K562 (cell line): ENCODE results near the gene RHOBTB3. TPM values are rescaled to one million over a fixed set of nuclear protein-coding genes. Genes with fewer than 3 reads are reported as not detected.

Experiments
- E2F6 ChIP-seq, 2 experiments: IDR thresholded peaks; 2 replicates each; pipeline ENCODE4 v1.6.1; 2011; ENCODE audit warnings: borderline replicate concordance in 1 of 2, control low read depth in 1 of 2, low read depth in 1 of 2, low read length in 1 of 2, mild to moderate bottlenecking in 1 of 2, mixed read lengths in 1 of 2, moderate library complexity in 1 of 2; ENCODE audit not compliant: insufficient read depth in 1 of 2, insufficient read length in 1 of 2, poor library complexity in 1 of 2, severe bottlenecking in 1 of 2; ENCODE audit errors: extremely low read depth in 1 of 2
- FOXJ2 ChIP-seq: fragments of 200-800 bp; sonication (Bioruptor generic); IDR thresholded peaks from 2 replicates; pipeline ENCODE4 v1.6.1; 2016; ENCODE audit warnings: missing genetic modification characterization, missing compliant biosample characterization
- FOXK1 ChIP-seq: sonication (generic); formaldehyde crosslinking; IDR thresholded peaks from 2 replicates; pipeline ENCODE4 v1.8.0; 2022; ENCODE audit warnings: missing genetic modification reagents, mild to moderate bottlenecking, borderline replicate concordance
- FOXO4 ChIP-seq: fragments of 450-650 bp; formaldehyde crosslinking; IDR thresholded peaks from 2 replicates; pipeline ENCODE4 v1.4.0; 2020; ENCODE audit warnings: mild to moderate bottlenecking, moderate library complexity
- HDAC6 ChIP-seq: IDR thresholded peaks from 2 replicates; pipeline ENCODE4 v1.6.1; 2012; ENCODE audit warnings: low read depth, mild to moderate bottlenecking, control low read depth, inconsistent platforms, low read length, moderate library complexity
- KDM5B ChIP-seq: fragments of 200-600 bp; sonication (generic); IDR thresholded peaks from 2 replicates; pipeline ENCODE4 v1.6.1; 2012; ENCODE audit warnings: low read depth, mild to moderate bottlenecking, moderate library complexity, low read length, control low read depth, inconsistent platforms; ENCODE audit not compliant: insufficient replicate concordance
- NBN ChIP-seq: fragments of 450-650 bp; IDR thresholded peaks from 2 replicates; pipeline ENCODE4 v1.6.1; 2016; ENCODE audit warnings: low read depth, mild to moderate bottlenecking
- NELFE ChIP-seq: IDR thresholded peaks from 2 replicates; pipeline ENCODE4 v1.6.1; 2011; ENCODE audit warnings: mild to moderate bottlenecking; ENCODE audit not compliant: insufficient read depth, insufficient read length
- PCBP2 ChIP-seq: fragments of 200-400 bp; formaldehyde crosslinking; IDR thresholded peaks from 2 replicates; pipeline ENCODE4 v1.6.1; 2018; ENCODE audit warnings: low read length, low read depth, mild to moderate bottlenecking, moderate library complexity; ENCODE audit not compliant: poor library complexity, severe bottlenecking
- POLR2B ChIP-seq: fragments of 450-650 bp; IDR thresholded peaks from 2 replicates; pipeline ENCODE4 v1.6.1; 2018; ENCODE audit warnings: low read depth; ENCODE audit not compliant: partially characterized antibody
- RBM22 ChIP-seq: fragments of 200-400 bp; formaldehyde crosslinking; IDR thresholded peaks from 2 replicates; pipeline ENCODE4 v1.6.1; 2018; ENCODE audit warnings: low read length, low read depth; ENCODE audit not compliant: poor library complexity, severe bottlenecking
- SMAD1 ChIP-seq: fragments of 150-350 bp; IDR thresholded peaks from 2 replicates; pipeline ENCODE4 v1.6.1; 2014; ENCODE audit warnings: low read length, low read depth; ENCODE audit not compliant: partially characterized antibody
- SMC3 ChIP-seq: conservative IDR thresholded peaks from 2 replicates; pipeline ENCODE4 v1.6.1; 2011; ENCODE audit warnings: low read depth, low read length, improper control_type of control experiment; ENCODE audit not compliant: insufficient read depth
- ZC3H4 ChIP-seq: sonication (generic); formaldehyde crosslinking; IDR thresholded peaks from 2 replicates; pipeline ENCODE4 v1.9.0; 2021; ENCODE audit warnings: missing genetic modification reagents, borderline replicate concordance
- ZNF324 ChIP-seq: fragments of 250-450 bp; sonication (Bioruptor Pico); IDR thresholded peaks from 2 replicates; pipeline ENCODE4 v1.4.0; 2020; ENCODE audit warnings: mild to moderate bottlenecking
- ZNF584 ChIP-seq: fragments of 200-800 bp; sonication (Bioruptor generic); IDR thresholded peaks from 2 replicates; pipeline ENCODE4 v1.6.1; 2016; ENCODE audit warnings: low read depth, mild to moderate bottlenecking, missing genetic modification characterization, missing compliant biosample characterization
- polyA plus RNA-seq, 8 experiments: library from polyadenylated mRNA; depleted of rRNA in 4 of 8; stranded (reverse) in 5 of 8; unstranded in 3 of 8; fragments of >200 nt; fragmentation: Nextera tagmentation in 2 of 8; fragmentation: Illumina TruSeq in 1 of 8; extraction: Ambion mirVana in 2 of 8; extraction: Trizol in 1 of 8; gene quantifications; 2 replicates each; pipeline versions ENCODE4 v1.2.1 to v1.2.3, GENCODE V29; 2011 to 2014; ENCODE audit warnings: inconsistent platforms in 1 of 8, missing spikeins in 1 of 8
- total RNA-seq, 7 experiments: library from RNA; depleted of rRNA in 6 of 7; stranded (reverse); fragments of >200 nt in 6 of 7; fragmentation: Illumina TruSeq in 2 of 7; extraction: Trizol in 2 of 7; gene quantifications; 2 replicates each; pipeline versions ENCODE4 v1.2.1 to v1.2.3, GENCODE V29; 2011 to 2021; ENCODE audit warnings: low replicate concordance in 1 of 7
- TF ChIP-seq, protein P1 (sequence below): fragments of 200-800 bp; sonication (Bioruptor generic); IDR thresholded peaks from 2 replicates; pipeline ENCODE4 v1.6.1; 2017; ENCODE audit warnings: missing genetic modification characterization, missing compliant biosample characterization
- TF ChIP-seq, protein P2 (sequence below), 2 experiments: fragments of 450-650 bp in 1 of 2; IDR thresholded peaks; 2 replicates each; pipeline ENCODE4 v1.6.1; 2011 to 2017; ENCODE audit warnings: low read depth in 2 of 2, antibody characterized with exemption in 1 of 2, borderline replicate concordance in 1 of 2, low read length in 1 of 2, mild to moderate bottlenecking in 1 of 2, mixed read lengths in 1 of 2; ENCODE audit not compliant: control insufficient read depth in 1 of 2

RHOBTB3 gene
- total and polyA plus RNA-seq, 9 of the 15 experiments (the other 6 are each of a cell fraction or from before 2014, with no cell fraction given) = 39.7 to 143 (median 115) TPM

DNA sequence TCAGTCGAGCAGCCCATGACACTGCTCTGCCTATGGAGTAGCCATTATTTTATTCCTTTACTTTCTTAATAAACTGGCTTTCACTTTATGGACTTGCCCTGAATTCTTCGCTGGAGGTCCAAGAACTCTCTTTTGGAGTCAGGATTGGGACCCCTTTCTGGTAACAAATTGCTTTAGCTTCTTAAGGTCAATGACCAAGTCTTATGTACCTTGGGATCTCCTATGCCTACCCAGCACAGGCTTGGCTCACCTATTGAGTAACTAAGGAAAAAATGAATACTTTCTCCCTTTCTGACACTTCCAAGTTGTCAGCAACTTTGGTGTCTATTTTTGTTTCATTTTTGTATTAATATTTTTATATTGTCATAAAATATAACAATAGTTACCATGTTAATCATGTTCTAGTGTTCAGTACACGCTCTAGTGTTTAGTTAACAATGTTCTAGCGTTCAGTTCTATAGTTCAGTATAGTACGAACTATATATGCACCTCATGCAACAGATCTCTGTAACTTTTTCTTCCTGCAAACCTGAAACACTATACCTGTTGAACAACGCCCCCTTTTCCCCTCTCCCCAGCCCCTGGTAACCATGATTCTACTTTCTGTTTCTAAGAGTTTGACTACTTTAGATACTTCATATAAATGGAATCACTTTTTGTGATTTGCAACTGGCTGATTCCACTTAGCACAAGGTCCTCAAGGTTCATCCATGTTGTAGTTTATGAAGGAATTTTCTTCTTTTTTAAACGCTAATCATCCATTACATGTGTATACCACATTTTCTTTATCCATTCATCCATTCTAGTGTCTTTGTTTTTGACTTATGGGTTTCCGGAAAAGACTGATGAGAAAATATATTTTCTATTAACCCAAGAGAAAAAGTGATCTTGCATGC is 1.8 kb upstream of the RHOBTB3 start (continued):
- no peak for TF ChIP-seq E2F6 (IDR thresholded peaks at IDR 0.05; ENCODE audit: borderline replicate concordance in 1 of 2, extremely low read depth in 1 of 2, insufficient read depth in 1 of 2, insufficient read length in 1 of 2, low read depth in 1 of 2, low read length in 1 of 2, poor library complexity in 1 of 2, severe bottlenecking in 1 of 2)
- TF ChIP-seq ZNF324 (CRISPR knock-in tag) = no peak
- peak; percentile 94 for TF ChIP-seq KDM5B
- TF ChIP-seq SMC3 = no peak
- no peak for TF ChIP-seq PCBP2
- no peak for TF ChIP-seq FOXJ2 (tag)
- no peak for TF ChIP-seq ZNF584 (CRISPR knock-in tag)
- no peak for TF ChIP-seq HDAC6
- peak; percentile 99 for TF ChIP-seq SMAD1
- TF ChIP-seq NBN = peak; percentile 91
- no peak for TF ChIP-seq ZC3H4
- TF ChIP-seq POLR2B = peak; percentile 99
- no peak for TF ChIP-seq RBM22
- no peak for TF ChIP-seq FOXK1 (CRISPR knock-in tag)
- TF ChIP-seq NELFE = no peak
- TF ChIP-seq, protein P1, sequence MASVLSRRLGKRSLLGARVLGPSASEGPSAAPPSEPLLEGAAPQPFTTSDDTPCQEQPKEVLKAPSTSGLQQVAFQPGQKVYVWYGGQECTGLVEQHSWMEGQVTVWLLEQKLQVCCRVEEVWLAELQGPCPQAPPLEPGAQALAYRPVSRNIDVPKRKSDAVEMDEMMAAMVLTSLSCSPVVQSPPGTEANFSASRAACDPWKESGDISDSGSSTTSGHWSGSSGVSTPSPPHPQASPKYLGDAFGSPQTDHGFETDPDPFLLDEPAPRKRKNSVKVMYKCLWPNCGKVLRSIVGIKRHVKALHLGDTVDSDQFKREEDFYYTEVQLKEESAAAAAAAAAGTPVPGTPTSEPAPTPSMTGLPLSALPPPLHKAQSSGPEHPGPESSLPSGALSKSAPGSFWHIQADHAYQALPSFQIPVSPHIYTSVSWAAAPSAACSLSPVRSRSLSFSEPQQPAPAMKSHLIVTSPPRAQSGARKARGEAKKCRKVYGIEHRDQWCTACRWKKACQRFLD = no peak
- 0 out of 2 replicates have a peak, but pooled peaks have one; percentile 10 for TF ChIP-seq FOXO4 (CRISPR knock-in tag)
- TF ChIP-seq, protein P2, sequence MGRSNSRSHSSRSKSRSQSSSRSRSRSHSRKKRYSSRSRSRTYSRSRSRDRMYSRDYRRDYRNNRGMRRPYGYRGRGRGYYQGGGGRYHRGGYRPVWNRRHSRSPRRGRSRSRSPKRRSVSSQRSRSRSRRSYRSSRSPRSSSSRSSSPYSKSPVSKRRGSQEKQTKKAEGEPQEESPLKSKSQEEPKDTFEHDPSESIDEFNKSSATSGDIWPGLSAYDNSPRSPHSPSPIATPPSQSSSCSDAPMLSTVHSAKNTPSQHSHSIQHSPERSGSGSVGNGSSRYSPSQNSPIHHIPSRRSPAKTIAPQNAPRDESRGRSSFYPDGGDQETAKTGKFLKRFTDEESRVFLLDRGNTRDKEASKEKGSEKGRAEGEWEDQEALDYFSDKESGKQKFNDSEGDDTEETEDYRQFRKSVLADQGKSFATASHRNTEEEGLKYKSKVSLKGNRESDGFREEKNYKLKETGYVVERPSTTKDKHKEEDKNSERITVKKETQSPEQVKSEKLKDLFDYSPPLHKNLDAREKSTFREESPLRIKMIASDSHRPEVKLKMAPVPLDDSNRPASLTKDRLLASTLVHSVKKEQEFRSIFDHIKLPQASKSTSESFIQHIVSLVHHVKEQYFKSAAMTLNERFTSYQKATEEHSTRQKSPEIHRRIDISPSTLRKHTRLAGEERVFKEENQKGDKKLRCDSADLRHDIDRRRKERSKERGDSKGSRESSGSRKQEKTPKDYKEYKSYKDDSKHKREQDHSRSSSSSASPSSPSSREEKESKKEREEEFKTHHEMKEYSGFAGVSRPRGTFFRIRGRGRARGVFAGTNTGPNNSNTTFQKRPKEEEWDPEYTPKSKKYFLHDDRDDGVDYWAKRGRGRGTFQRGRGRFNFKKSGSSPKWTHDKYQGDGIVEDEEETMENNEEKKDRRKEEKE (IDR thresholded peaks at IDR 0.05; ENCODE audit: borderline replicate concordance in 1 of 2, control insufficient read depth in 1 of 2, low read depth in 2 of 2, low read length in 1 of 2) = peak in 1 of 2 experiments; percentile 93; a peak in 1 of 4 replicates
